GM21529 (cell line): Measurements from ENCODE around the gene APOBEC3G.
"Not testable (repeated sequence)": the region's sequence is repeated elsewhere in the genome, so short reads cannot be mapped to it uniquely, and the experiment has no call there.

ENCODE experiments used
- ATAC-seq: cut with Tn5 transposase; IDR thresholded peaks from one replicate; pipeline ENCODE4 v1.9.1; 2021; ENCODE audit not compliant: unreplicated experiment

Gene APOBEC3G

GRCh38 chr22:39077026-39077840 lies at the start of gene APOBEC3G:
Gene APOBEC3G, plus strand, starts transcription at chr22:39077275. Its CDS starts 87 bp downstream, at chr22:39077362.
- peak; percentile 79 for ATAC-seq

- ATAC-seq: no peak
Observed at GRCh38 chr22:39027717-39028116, 49.4 kb upstream of the APOBEC3G start.

GRCh38 chr22:39028281-39028680 lies 48.8 kb upstream of the APOBEC3G start:
- no peak for ATAC-seq

GRCh38 chr22:39029227-39029626 lies 47.8 kb upstream of the APOBEC3G start:
- ATAC-seq: no peak

- no peak for ATAC-seq
Observed at GRCh38 chr22:39030705-39031104, 46.4 kb upstream of the APOBEC3G start.

- not testable (repeated sequence) for ATAC-seq
Observed at GRCh38 chr22:39031434-39032295, 45.4 kb upstream of the APOBEC3G start.

GRCh38 chr22:39037071-39037470 lies 40.0 kb upstream of the APOBEC3G start:
- not testable (repeated sequence) for ATAC-seq

- ATAC-seq: no peak
Observed at GRCh38 chr22:39039306-39040126, 37.6 kb upstream of the APOBEC3G start.

GRCh38 chr22:39040155-39040537 lies 36.9 kb upstream of the APOBEC3G start:
- not testable (repeated sequence) for ATAC-seq

- peak; percentile 92 for ATAC-seq
Observed at GRCh38 chr22:39040538-39041296, 36.4 kb upstream of the APOBEC3G start, which contains the start of gene APOBEC3F. Gene APOBEC3F, plus strand, starts transcription at chr22:39040864. Its CDS starts 97 bp downstream, at chr22:39040961.

GRCh38 chr22:39041908-39042307 lies 35.2 kb upstream of the APOBEC3G start:
- no peak for ATAC-seq

GRCh38 chr22:39043063-39043462 lies 34.0 kb upstream of the APOBEC3G start:
- not testable (repeated sequence) for ATAC-seq

GRCh38 chr22:39045136-39045535 lies 31.9 kb upstream of the APOBEC3G start:
- not testable (repeated sequence) for ATAC-seq

- not testable (repeated sequence) for ATAC-seq
Observed at GRCh38 chr22:39049486-39049885, 27.6 kb upstream of the APOBEC3G start.

GRCh38 chr22:39051844-39052495 lies 25.1 kb upstream of the APOBEC3G start:
- not testable (repeated sequence) for ATAC-seq

- ATAC-seq: no peak
Observed at GRCh38 chr22:39055658-39056057, 21.4 kb upstream of the APOBEC3G start.

GRCh38 chr22:39061290-39061689 lies 15.8 kb upstream of the APOBEC3G start:
- not testable (repeated sequence) for ATAC-seq

GRCh38 chr22:39061951-39062350 lies 15.1 kb upstream of the APOBEC3G start:
- ATAC-seq: not testable (repeated sequence)

GRCh38 chr22:39063904-39064303 lies 13.2 kb upstream of the APOBEC3G start:
- ATAC-seq: not testable (repeated sequence)
